Esophagus squamous epithelium (tissue), 5 donors: ENCODE results near the gene BATF. TPM values are rescaled to one million over a fixed set of nuclear protein-coding genes. Genes with fewer than 3 reads are reported as not detected.

Source experiments
- DNase-seq: peaks from one replicate; lab custom pipeline; 2025; lab: John Stamatoyannopoulos, UW
- H3K27ac ChIP-seq, 4 donors: fragments of 200-600 bp; sonication (generic); one replicate each; pipeline ENCODE4 v1.5.1; 2016 to 2019; ENCODE audit warnings: mild to moderate bottlenecking in 1 of 4
- H3K27me3 ChIP-seq, 4 donors: fragments of 200-600 bp; sonication (generic); 1 replicate in 3 of 4; 2 replicates in 1 of 4; pipeline versions ENCODE4 v1.5.1 to v1.6.0; 2017 to 2021; ENCODE audit warnings: antibody characterized with exemption in 1 of 4
- H3K36me3 ChIP-seq, 3 donors: fragments of 200-600 bp; sonication (generic); one replicate each; pipeline ENCODE4 v1.5.1; 2016 to 2019
- H3K4me1 ChIP-seq, 3 donors: fragments of 200-600 bp; sonication (generic); one replicate each; pipeline ENCODE4 v1.5.1; 2017 to 2019
- H3K4me3 ChIP-seq, 4 donors: fragments of 200-600 bp; sonication (generic); 1 replicate in 3 of 4; 2 replicates in 1 of 4; pipeline ENCODE4 v1.5.1; 2016 to 2019; ENCODE audit warnings: mild to moderate bottlenecking in 2 of 4, moderate library complexity in 1 of 4
- H3K9me3 ChIP-seq, 3 donors: fragments of 200-600 bp; sonication (generic); one replicate each; pipeline ENCODE4 v1.5.1; 2016 to 2019
- POLR2A ChIP-seq, 4 donors: fragments of 450-650 bp; IDR thresholded peaks; one replicate each; pipeline ENCODE4 v1.6.1; 2017; ENCODE audit warnings: antibody characterized with exemption in 4 of 4, mild to moderate bottlenecking in 4 of 4, moderate library complexity in 3 of 4
- WGBS, 2 donors: methylation state at CpG; one replicate each; pipeline ENCODE4 v1.1.5; 2018; 5-methylcytosine and 5-hydroxymethylcytosine counted together
- intact Hi-C: fragments of 100-400 bp; cut with DNase I; formaldehyde crosslinking; loops from one replicate; pipeline ENCODE4 v1.15.0; 2022
- total RNA-seq, 4 donors: library from RNA; depleted of rRNA; stranded (reverse); fragments of >200 nt; gene quantifications; one replicate each; pipeline ENCODE4 v1.1.0, GENCODE V29; 2016
- TF ChIP-seq, protein P1 (sequence below), 6 experiments: fragments of 450-650 bp in 4 of 6; fragments of 200-600 bp in 2 of 6; sonication (generic) in 2 of 6; IDR thresholded peaks; one replicate each; pipeline ENCODE4 v1.5.1; 2016 to 2019; ENCODE audit warnings: antibody characterized with exemption in 6 of 6, mild to moderate bottlenecking in 4 of 6, moderate library complexity in 4 of 6
- donor health status: DM: yes; HTN: yes; CAD: no.

BATF gene
- total RNA-seq, 4 donors from 2014 or later, result 1.7 to 14.5 (median 6.8) TPM

GRCh38 chr14:75595226-75595625 lies 73.0 kb downstream of the BATF start:
- WGBS, 2 donors, result 86 to 93% methylated on average over 3 of the region's 3 CpGs

More at GRCh38 chr14:75595226-75595625, 73.0 kb downstream of the BATF start:
- intact Hi-C loops, result no loop called here
- Histone ChIP-seq H3K27me3 (no peaks in the 10 kb centered on the region), H3K27ac (no peak overlapping the region), H3K9me3 (no peaks in the 10 kb centered on the region), H3K4me1 (no peaks in the 10 kb centered on the region), H3K4me3 (no peak overlapping the region), H3K36me3 (no peaks in the 10 kb centered on the region)
- no peak for DNase-seq
- TF ChIP-seq POLR2A (IDR thresholded peaks at IDR 0.05), result no peak
- TF ChIP-seq, protein P1, sequence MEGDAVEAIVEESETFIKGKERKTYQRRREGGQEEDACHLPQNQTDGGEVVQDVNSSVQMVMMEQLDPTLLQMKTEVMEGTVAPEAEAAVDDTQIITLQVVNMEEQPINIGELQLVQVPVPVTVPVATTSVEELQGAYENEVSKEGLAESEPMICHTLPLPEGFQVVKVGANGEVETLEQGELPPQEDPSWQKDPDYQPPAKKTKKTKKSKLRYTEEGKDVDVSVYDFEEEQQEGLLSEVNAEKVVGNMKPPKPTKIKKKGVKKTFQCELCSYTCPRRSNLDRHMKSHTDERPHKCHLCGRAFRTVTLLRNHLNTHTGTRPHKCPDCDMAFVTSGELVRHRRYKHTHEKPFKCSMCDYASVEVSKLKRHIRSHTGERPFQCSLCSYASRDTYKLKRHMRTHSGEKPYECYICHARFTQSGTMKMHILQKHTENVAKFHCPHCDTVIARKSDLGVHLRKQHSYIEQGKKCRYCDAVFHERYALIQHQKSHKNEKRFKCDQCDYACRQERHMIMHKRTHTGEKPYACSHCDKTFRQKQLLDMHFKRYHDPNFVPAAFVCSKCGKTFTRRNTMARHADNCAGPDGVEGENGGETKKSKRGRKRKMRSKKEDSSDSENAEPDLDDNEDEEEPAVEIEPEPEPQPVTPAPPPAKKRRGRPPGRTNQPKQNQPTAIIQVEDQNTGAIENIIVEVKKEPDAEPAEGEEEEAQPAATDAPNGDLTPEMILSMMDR (IDR thresholded peaks at IDR 0.05), result no peak

Other genes with a start within 250 kb of the BATF start
- 100 to 1,000 TPM in 1 of 4 donors, 10 to 100 TPM in 3; 62.2 to 181 (median 88.6) TPM for gene FOS, start 243.6 kb upstream of the BATF start, total RNA-seq
- 10 to 100 TPM; 20.9 to 41.8 (median 36.9) TPM for gene JDP2, start 94.4 kb upstream of the BATF start, total RNA-seq
- 1 to 10 TPM; 1.1 to 7.6 (median 3.8) TPM for gene FLVCR2, start 56.2 kb downstream of the BATF start, total RNA-seq
- 10 to 100 TPM; 14.5 to 23.2 (median 19.4) TPM for gene ERG28, start 138.4 kb downstream of the BATF start, total RNA-seq
- gene TTLL5, start 138.8 kb downstream of the BATF start, total RNA-seq, result 10 to 100 TPM; 14.2 to 27.1 (median 21.2) TPM